K562 (cell line): ENCODE measurements around the gene SLAMF6. TPM values are rescaled to one million over a fixed set of nuclear protein-coding genes. Genes with fewer than 3 reads are reported as not detected.

Experiments
- ARID1B ChIP-seq: fragments of 450-650 bp; IDR thresholded peaks from 2 replicates; pipeline ENCODE4 v1.6.1; 2016; ENCODE audit warnings: antibody characterized with exemption, mild to moderate bottlenecking, inconsistent platforms
- ATF2 ChIP-seq: sonication (generic); formaldehyde crosslinking; IDR thresholded peaks from 2 replicates; pipeline ENCODE4 v1.8.1; 2022; ENCODE audit warnings: missing genetic modification reagents
- CBFA2T3 ChIP-seq: fragments of 450-650 bp; IDR thresholded peaks from 2 replicates; pipeline ENCODE4 v1.6.1; 2017
- DPF2 ChIP-seq: fragments of 450-650 bp; IDR thresholded peaks from 2 replicates; pipeline ENCODE4 v1.6.1; 2016
- E2F3 ChIP-seq: fragments of 250-450 bp; sonication (Bioruptor Pico); IDR thresholded peaks from 2 replicates; pipeline ENCODE4 v1.4.0; 2020; ENCODE audit warnings: mild to moderate bottlenecking
- ESRRA ChIP-seq: fragments of 450-650 bp; IDR thresholded peaks from 2 replicates; pipeline ENCODE4 v1.6.1; 2014; ENCODE audit warnings: low read depth, mild to moderate bottlenecking, moderate library complexity, borderline replicate concordance
- ESRRB ChIP-seq: fragments of 250-450 bp; sonication (Bioruptor Pico); IDR thresholded peaks from 2 replicates; pipeline ENCODE4 v1.5.0; 2020; ENCODE audit warnings: mild to moderate bottlenecking, moderate library complexity, borderline replicate concordance
- EWSR1 ChIP-seq: fragments of 450-650 bp; IDR thresholded peaks from 2 replicates; pipeline ENCODE4 v1.6.1; 2018; ENCODE audit warnings: borderline replicate concordance, mild to moderate bottlenecking, low read depth, moderate library complexity; ENCODE audit not compliant: partially characterized antibody
- FOXK2 ChIP-seq, 2 experiments: fragments of 450-650 bp; IDR thresholded peaks in 1 of 2; conservative IDR thresholded peaks in 1 of 2; 2 replicates each; pipeline ENCODE4 v1.6.1; 2016; ENCODE audit warnings: low read depth in 2 of 2, mild to moderate bottlenecking in 1 of 2
- FOXP1 ChIP-seq: sonication (generic); formaldehyde crosslinking; IDR thresholded peaks from 2 replicates; pipeline ENCODE4 v1.8.0; 2022; ENCODE audit warnings: mild to moderate bottlenecking, missing genetic modification reagents
- HDAC6 ChIP-seq: IDR thresholded peaks from 2 replicates; pipeline ENCODE4 v1.6.1; 2012; ENCODE audit warnings: low read depth, mild to moderate bottlenecking, control low read depth, inconsistent platforms, low read length, moderate library complexity
- IFI16 ChIP-seq: fragments of 250-450 bp; sonication (Bioruptor Pico); IDR thresholded peaks from 2 replicates; pipeline ENCODE4 v2.1.2; 2022; ENCODE audit warnings: mild to moderate bottlenecking, inconsistent platforms
- KDM5B ChIP-seq: fragments of 200-600 bp; sonication (generic); IDR thresholded peaks from 2 replicates; pipeline ENCODE4 v1.6.1; 2012; ENCODE audit warnings: low read depth, mild to moderate bottlenecking, moderate library complexity, low read length, control low read depth, inconsistent platforms; ENCODE audit not compliant: insufficient replicate concordance
- LCOR ChIP-seq: sonication (generic); formaldehyde crosslinking; IDR thresholded peaks from 2 replicates; pipeline ENCODE4 v1.8.0; 2022; ENCODE audit warnings: mild to moderate bottlenecking, missing genetic modification reagents
- NUFIP1 ChIP-seq: fragments of 450-650 bp; IDR thresholded peaks from 2 replicates; pipeline ENCODE4 v1.6.1; 2018; ENCODE audit not compliant: partially characterized antibody
- POLR2AphosphoS2 ChIP-seq: IDR thresholded peaks from 2 replicates; pipeline ENCODE4 v1.6.1; 2012; ENCODE audit warnings: low read length, improper control_type of control experiment
- PTBP1 ChIP-seq: fragments of 200-400 bp; formaldehyde crosslinking; IDR thresholded peaks from 2 replicates; pipeline ENCODE4 v1.6.1; 2017; ENCODE audit warnings: low read depth, low read length
- RBFOX2 ChIP-seq: fragments of 200-400 bp; formaldehyde crosslinking; IDR thresholded peaks from 2 replicates; pipeline ENCODE4 v1.6.1; 2017; ENCODE audit warnings: low read depth, mild to moderate bottlenecking, low read length, moderate library complexity
- TOE1 ChIP-seq, 2 experiments: fragments of 450-650 bp in 1 of 2; sonication (generic) in 1 of 2; formaldehyde crosslinking in 1 of 2; IDR thresholded peaks; 2 replicates each; pipeline versions ENCODE4 v1.7.1 to v1.8.0; 2016 to 2022; ENCODE audit warnings: borderline replicate concordance in 2 of 2, mild to moderate bottlenecking in 2 of 2, antibody characterized with exemption in 1 of 2, inconsistent platforms in 1 of 2, low read depth in 1 of 2, missing genetic modification reagents in 1 of 2, moderate library complexity in 1 of 2
- TRIM24 ChIP-seq, 2 experiments: fragments of 450-650 bp; IDR thresholded peaks; 2 replicates each; pipeline ENCODE4 v1.6.1; 2016
- ZC3H8 ChIP-seq: fragments of 450-650 bp; IDR thresholded peaks from 2 replicates; pipeline ENCODE4 v1.6.1; 2017
- ZNF12 ChIP-seq: sonication (generic); formaldehyde crosslinking; IDR thresholded peaks from 2 replicates; pipeline ENCODE4 v1.4.0; 2020; ENCODE audit warnings: mild to moderate bottlenecking, missing genetic modification reagents
- polyA plus RNA-seq, 8 experiments: library from polyadenylated mRNA; depleted of rRNA in 4 of 8; stranded (reverse) in 5 of 8; unstranded in 3 of 8; fragments of >200 nt; fragmentation: Nextera tagmentation in 2 of 8; fragmentation: Illumina TruSeq in 1 of 8; extraction: Ambion mirVana in 2 of 8; extraction: Trizol in 1 of 8; gene quantifications; 2 replicates each; pipeline versions ENCODE4 v1.2.1 to v1.2.3, GENCODE V29; 2011 to 2014; ENCODE audit warnings: inconsistent platforms in 1 of 8, missing spikeins in 1 of 8
- total RNA-seq, 7 experiments: library from RNA; depleted of rRNA in 6 of 7; stranded (reverse); fragments of >200 nt in 6 of 7; fragmentation: Illumina TruSeq in 2 of 7; extraction: Trizol in 2 of 7; gene quantifications; 2 replicates each; pipeline versions ENCODE4 v1.2.1 to v1.2.3, GENCODE V29; 2011 to 2021; ENCODE audit warnings: low replicate concordance in 1 of 7
- TF ChIP-seq, protein P1 (sequence below): fragments of 250-450 bp; sonication (Bioruptor Pico); IDR thresholded peaks from 2 replicates; pipeline ENCODE4 v1.8.0; 2022; ENCODE audit warnings: inconsistent platforms, mild to moderate bottlenecking, moderate library complexity, borderline replicate concordance
- TF ChIP-seq, protein P2 (sequence below): fragments of 450-650 bp; formaldehyde crosslinking; IDR thresholded peaks from 2 replicates; pipeline ENCODE4 v1.4.0; 2020; ENCODE audit warnings: mild to moderate bottlenecking, moderate library complexity

SLAMF6 gene
- total and polyA plus RNA-seq, 9 of the 15 experiments (the other 6 are each of a cell fraction or from before 2014, with no cell fraction given): 0.56 to 4.8 (median 1.1) TPM

DNA sequence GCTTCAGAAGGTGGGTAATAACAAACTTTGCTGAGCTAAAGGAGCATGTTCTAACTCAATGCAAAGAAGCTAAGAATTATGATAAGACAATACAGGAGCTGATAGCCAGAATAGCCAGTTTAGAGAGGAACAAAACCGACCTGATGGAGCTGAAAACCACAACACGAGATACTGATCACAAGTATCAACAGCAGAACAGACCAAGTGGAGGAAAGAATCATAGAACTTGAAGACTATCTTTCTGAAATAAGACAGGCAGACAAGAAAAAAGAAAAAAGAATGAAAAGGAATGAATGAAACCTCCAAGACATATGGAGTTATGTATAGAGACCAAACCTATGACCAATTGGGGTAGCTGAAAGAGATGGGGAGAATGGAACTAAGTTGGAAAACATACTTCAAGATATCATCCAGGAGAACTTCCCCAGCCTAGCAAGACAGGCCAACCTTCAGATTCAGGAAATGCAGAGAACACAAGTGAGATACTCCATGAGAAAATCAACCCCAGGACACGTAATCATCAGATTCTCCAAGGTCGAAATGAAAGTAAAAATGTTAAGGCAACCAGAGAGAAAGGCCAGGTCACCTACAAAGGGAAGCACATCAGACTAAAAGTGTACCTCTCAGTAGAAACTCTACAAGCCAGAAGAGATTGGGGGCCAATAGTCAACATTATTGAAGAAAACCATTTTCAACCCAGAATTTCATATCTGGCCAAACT, 35.8 kb upstream of the SLAMF6 start (continued):
- TF ChIP-seq KDM5B (no peak), CBFA2T3 (peak; percentile 44), TOE1 (IDR thresholded peaks at IDR 0.05; ENCODE audit: borderline replicate concordance) (no peak), TOE1 (CRISPR knock-in tag; IDR thresholded peaks at IDR 0.05; ENCODE audit: borderline replicate concordance, low read depth) (no peak), IFI16 (no peak), FOXP1 (CRISPR knock-in tag) (no peak), LCOR (CRISPR knock-in tag) (no peak), RBFOX2 (no peak), NUFIP1 (no peak), ATF2 (CRISPR knock-in tag) (no peak), ARID1B (peak; percentile 65), ESRRB (CRISPR knock-in tag) (no peak), POLR2AphosphoS2 (no peak), EWSR1 (no peak), ESRRA (peak; percentile 78; the same call in 1 of the 2 replicates), FOXK2 (conservative IDR thresholded peaks at IDR 0.05 in 1 of 2, IDR thresholded peaks at IDR 0.05 in 1 of 2; ENCODE audit: low read depth in 2 of 2) (peak; percentile 19 to 72; a peak in 1 of 4 replicates), ZC3H8 (no peak), E2F3 (CRISPR knock-in tag) (no peak), TRIM24 (IDR thresholded peaks at IDR 0.05) (0 out of 4 replicates have a peak, but pooled peaks of 1 of the 2 experiments have one; percentile 44), HDAC6 (no peak), PTBP1 (no peak), DPF2 (peak; percentile 48; the same call in 1 of the 2 replicates), ZNF12 (no peak)
- TF ChIP-seq, protein P1, sequence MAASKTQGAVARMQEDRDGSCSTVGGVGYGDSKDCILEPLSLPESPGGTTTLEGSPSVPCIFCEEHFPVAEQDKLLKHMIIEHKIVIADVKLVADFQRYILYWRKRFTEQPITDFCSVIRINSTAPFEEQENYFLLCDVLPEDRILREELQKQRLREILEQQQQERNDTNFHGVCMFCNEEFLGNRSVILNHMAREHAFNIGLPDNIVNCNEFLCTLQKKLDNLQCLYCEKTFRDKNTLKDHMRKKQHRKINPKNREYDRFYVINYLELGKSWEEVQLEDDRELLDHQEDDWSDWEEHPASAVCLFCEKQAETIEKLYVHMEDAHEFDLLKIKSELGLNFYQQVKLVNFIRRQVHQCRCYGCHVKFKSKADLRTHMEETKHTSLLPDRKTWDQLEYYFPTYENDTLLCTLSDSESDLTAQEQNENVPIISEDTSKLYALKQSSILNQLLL: no peak
- TF ChIP-seq, protein P2, sequence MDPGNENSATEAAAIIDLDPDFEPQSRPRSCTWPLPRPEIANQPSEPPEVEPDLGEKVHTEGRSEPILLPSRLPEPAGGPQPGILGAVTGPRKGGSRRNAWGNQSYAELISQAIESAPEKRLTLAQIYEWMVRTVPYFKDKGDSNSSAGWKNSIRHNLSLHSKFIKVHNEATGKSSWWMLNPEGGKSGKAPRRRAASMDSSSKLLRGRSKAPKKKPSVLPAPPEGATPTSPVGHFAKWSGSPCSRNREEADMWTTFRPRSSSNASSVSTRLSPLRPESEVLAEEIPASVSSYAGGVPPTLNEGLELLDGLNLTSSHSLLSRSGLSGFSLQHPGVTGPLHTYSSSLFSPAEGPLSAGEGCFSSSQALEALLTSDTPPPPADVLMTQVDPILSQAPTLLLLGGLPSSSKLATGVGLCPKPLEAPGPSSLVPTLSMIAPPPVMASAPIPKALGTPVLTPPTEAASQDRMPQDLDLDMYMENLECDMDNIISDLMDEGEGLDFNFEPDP (CRISPR knock-in tag): no peak
